Measurements from ENCODE around the gene LRRK1.

GRCh38 chr15:101100118-101100517, 181.0 kb downstream of the LRRK1 start:
- no peak for TF ChIP-seq CTCF (IDR thresholded peaks at IDR 0.05)
- TF ChIP-seq POLR2A (IDR thresholded peaks at IDR 0.05): no peak
- no peak for TF ChIP-seq POLR2AphosphoS5 (IDR thresholded peaks at IDR 0.05)
- no peak for TF ChIP-seq EP300 (IDR thresholded peaks at IDR 0.05)

All from gastroesophageal sphincter (tissue), 3 donors.